Ovary (tissue), 3 donors: ENCODE data around the gene SPOCK1.

Source experiments
- CTCF ChIP-seq, 3 donors: fragments of 450-650 bp in 2 of 3; fragments of 200-600 bp in 1 of 3; IDR thresholded peaks; one replicate each; pipeline versions ENCODE4 v1.5.1 to v1.8.0; 2016 to 2022; ENCODE audit warnings: antibody characterized with exemption in 3 of 3, mild to moderate bottlenecking in 1 of 3
- POLR2A ChIP-seq: fragments of 450-650 bp; IDR thresholded peaks from one replicate; pipeline ENCODE4 v1.6.1; 2017; ENCODE audit warnings: antibody characterized with exemption, mild to moderate bottlenecking, moderate library complexity
- donor health status: DM: no; HTN: no; CAD: no.

- TF ChIP-seq CTCF (IDR thresholded peaks at IDR 0.05): no peak
- TF ChIP-seq POLR2A: no peak
These were observed 282.0 kb downstream of the SPOCK1 start for GRCh38 chr5:137216976-137217598.
